Hypothalamus (tissue), 51 donors: ENCODE measurements around the gene SLC37A1.

Experiments
- DNase-seq, 51 donors: peaks; one replicate each; lab custom pipeline; 2025; lab: John Stamatoyannopoulos, UW

The SLC37A1 gene

DNA sequence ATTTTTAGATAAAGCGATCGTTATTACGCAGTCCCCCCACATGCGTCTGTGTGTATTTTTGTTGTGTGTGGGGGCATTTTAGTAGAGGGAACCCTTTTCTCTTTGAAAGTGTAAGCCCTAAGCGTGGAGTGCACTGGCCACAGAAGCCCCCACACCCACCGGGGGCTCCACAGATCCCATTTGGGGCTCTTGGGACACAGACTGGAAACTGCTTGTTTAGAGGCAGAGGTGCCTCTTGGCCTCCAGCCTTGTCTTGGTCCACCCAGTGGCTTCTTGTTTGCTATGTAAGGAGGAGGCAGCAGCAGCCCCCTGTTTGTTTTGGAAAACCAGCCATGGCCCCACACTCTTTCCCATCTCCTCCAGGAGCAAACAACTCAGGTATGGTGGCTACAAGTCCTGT is 42.8 kb downstream of the SLC37A1 start:
- no peak for DNase-seq

GRCh38 chr21:42556960-42557359 is 43.3 kb downstream of the SLC37A1 start:
- no peak for DNase-seq

GRCh38 chr21:42557420-42557819 is 43.8 kb downstream of the SLC37A1 start:
- DNase-seq, result no peak

DNA sequence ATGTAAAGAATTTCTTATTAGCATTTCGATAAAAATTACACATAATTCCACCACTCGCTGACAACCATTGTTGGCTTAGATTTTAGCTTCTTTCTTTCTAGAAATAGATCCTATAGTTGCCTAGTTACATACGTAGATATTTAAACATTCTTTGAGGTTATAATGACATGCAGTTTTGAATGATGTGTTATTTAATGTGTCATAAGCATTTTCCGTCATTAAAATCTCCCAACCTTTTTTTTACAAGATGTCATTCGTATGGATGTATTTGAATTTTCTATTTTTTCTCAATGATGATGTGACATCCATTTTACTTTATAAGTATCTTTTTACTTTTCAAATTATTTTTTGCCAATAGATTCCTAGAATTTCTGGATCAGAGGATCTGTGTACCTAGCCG is 44.7 kb downstream of the SLC37A1 start:
- no peak for DNase-seq

DNA sequence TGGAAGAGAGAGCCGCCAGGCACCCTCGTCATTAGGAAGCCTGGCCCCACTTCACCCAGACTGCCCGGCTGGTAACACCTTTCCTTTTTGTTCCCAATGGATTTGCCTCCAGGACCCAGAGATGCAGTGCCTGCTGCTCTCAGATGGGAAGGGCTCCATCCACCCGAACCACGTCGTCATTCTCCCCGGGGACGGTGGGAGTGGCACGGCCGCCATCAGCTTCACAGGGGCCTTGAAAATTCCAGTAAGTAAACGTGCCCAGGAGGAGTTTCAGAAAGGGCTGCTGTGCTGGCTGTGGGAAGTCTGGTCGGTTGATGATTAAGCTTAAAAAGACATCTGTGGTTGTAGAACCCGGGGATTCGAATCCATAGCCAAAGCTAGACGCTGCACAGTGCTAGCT is 45.2 kb downstream of the SLC37A1 start:
- no peak for DNase-seq

- no peak for DNase-seq
Observed at GRCh38 chr21:42559326-42559725, 45.7 kb downstream of the SLC37A1 start.

DNA sequence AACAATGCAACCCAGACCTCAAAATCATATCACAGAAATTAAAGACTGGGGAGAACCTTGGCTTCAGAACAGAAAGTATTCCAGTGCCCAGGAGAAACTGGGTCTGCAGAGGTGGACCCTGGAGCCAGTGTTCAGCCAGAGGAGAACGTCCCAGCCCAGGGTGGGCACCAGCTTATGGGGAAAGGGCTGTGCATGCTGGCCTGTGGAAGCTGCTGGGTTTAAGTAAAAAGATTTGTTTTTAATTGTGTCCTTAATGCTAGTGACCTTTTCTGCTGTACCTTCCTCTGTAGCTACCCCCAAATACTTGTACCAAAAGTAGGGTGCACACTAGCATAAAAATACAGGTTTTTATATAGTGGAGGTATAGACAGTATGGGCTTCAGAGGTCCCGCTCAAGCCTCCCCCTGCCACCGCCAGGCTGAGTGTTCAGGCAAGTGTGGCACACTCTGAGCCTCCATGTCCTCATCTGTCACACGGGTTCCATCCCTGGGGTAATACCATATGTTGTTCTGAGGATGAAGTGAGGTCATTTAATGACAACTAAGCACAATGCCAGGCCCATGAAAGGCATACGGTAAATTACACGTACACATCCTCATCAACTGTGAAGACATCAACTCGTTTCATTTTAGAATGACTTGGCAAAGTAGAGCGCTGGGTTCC is 47.0 kb downstream of the SLC37A1 start:
- DNase-seq, result no peak

DNA sequence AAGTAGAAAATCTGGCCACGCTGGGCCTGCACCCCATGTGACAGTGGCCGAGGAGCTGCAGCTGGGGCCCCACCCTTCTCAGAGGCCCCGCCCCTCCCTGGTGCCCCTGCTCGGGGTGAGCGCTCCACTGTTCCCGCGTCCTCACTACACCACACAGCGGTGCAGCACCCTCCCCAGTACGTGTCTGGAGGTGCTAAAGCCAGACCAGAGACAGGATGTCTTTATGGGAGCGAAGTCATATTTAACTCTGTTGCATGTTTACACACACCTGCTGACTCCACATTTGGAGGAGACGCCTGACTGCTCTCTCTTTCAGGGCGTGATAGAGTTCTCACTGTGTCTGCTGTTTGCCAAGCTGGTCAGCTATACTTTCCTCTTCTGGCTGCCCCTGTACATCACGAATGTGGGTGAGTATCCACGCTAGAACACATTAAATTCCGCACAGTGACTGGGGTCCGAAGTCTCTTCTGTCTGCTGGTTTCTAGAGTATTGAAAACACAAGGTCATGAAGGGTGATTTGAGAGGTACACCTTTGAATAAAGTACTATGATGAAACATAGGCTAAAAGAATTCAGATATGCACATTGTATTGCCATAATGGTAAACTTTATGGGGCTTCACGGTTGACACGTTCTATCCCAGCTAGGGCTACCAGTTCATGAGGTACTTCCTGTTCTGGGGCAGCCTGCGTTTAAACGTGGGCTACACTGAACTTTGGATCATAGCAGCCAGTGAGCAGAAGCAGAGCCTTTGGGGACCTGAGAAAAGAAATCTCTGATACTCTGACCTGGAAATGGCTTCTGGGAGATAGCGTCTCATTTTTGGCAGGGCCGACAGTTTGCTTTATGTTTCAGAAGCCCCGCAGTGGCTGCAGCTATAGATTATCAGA is 48.4 kb downstream of the SLC37A1 start:
- DNase-seq, result no peak

DNA sequence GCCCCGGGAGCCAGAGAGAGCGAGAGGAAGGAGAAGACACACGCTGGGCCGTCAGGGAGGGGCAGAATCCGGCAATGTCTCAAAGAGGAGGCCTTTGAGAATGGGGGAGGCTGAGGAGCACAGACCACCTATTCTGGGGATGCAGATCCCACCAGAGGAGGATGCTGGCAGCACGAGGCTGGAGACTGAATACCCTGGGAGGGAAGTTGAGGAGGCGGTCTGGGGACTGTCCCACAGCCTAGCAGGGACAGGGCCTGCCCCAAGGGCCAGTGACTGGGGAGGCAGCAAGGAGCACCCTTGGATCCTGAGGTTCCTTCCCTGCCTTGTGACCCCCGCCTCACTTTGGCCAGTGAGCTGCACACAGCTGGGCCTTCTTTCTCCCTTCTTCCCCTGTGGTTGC is 49.2 kb downstream of the SLC37A1 start:
- no peak for DNase-seq

DNA sequence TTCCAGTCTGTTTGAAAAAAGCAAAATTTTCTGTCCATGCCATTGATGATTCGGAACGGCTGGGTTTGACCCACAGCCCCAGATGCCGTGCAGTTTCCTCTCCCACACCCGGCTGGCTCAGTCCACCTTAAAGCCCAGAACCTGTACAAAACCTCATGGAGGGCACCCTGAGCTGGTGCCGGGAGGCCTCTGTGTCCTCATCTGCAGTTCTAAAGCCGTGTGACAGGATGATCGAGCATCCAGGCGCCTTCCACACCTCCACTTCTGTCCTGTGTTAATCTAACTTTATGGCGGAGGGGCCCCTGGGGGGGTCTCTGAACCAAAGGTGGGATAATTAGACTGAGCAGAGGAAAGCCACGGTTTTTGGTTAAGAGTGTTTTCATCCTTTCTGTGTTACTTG is 49.6 kb downstream of the SLC37A1 start:
- DNase-seq, result no peak

GRCh38 chr21:42563686-42564085 is 50.0 kb downstream of the SLC37A1 start:
- DNase-seq, result peak in 2 of 51 donors; percentile 34 to 55

- no peak for DNase-seq
Observed at GRCh38 chr21:42564561-42564971, 50.9 kb downstream of the SLC37A1 start.

- DNase-seq, result no peak
Observed at GRCh38 chr21:42565206-42565810, 51.7 kb downstream of the SLC37A1 start.

- no peak for DNase-seq
Observed at GRCh38 chr21:42565886-42566523, 52.4 kb downstream of the SLC37A1 start.

GRCh38 chr21:42566524-42567213 is 53.0 kb downstream of the SLC37A1 start:
- DNase-seq, result no peak

- DNase-seq, result no peak
Observed at GRCh38 chr21:42567214-42567555, 53.5 kb downstream of the SLC37A1 start.

GRCh38 chr21:42567861-42568260 is 54.2 kb downstream of the SLC37A1 start:
- no peak for DNase-seq

DNA sequence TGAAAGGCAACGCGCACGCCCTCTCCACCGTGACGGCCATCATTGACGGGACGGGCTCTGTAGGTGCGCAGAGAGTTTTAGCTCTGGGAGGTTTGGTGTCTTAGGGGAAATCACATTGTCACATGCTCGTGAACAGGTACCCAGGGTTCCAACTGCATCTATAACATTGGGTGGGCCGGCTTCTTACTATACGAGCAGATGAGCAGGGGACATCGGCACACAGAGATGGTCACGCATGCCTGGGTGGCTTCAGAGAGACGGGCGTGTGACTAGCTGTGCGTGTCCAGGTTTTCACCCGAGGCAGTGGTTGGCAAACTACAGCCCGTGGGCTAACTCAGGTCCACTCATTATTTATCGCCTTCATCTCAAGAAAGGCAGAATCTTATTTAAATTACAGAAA is 54.7 kb downstream of the SLC37A1 start:
- DNase-seq, result no peak

DNA sequence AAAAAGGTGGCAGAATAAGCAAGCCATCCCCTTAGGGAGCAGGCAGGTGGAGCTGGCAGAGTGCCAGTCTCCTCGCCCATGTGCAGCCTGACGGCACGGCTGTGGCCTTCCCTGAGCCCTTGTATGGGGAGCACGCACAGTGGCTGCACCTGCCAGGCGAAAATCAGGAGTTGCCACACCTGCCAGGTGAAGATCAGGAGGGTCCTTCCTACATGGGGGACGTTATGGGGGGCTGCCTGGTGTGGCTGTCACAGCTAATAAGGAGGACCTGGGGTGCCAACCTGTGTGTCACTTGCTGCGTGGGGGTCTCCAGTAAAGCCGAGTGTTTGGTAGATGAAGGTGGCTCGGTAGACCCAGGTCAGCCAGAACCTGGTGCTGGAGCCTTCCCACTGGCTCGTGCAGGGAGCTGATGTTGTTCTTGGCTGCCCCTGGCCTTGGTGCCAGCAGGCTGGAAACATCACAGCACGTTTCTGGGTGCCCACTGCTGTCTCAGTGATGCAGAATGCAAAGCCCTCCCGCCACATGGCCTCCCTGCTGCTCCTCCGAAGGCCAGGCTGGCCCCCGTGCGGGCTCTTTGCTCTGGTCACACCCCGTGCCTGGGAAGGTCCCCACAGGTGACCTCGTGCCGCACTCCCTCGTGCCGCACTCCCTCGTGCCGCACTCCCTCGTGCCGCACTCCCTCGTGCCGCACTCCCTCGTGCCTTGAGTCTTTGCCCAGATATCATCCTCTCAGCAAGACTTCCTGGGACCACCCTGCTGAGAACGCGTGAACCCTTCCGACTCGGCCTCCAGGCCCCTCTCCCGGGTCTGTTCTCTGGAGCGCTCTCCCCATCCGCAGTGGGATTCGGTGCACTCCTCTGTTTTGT is 55.4 kb downstream of the SLC37A1 start:
- DNase-seq, result no peak
